GM20431 (cell line): ENCODE measurements around the gene IARS2.
"Not testable (repeated sequence)": the region's sequence is repeated elsewhere in the genome, so short reads cannot be mapped to it uniquely, and the experiment has no call there.

Experiments used
- in situ Hi-C: fragments of 300-500 bp; cut with MseI, MboI; formaldehyde crosslinking; loops from one replicate; pipeline ENCODE4 v1.15.0; 2020; ENCODE audit warnings: low sequenced_read_pairs; ENCODE audit not compliant: unreplicated experiment

The IARS2 gene

GRCh38 chr1:220110473-220110872, 16.5 kb downstream of the IARS2 start:
- in situ Hi-C loops, result not testable (repeated sequence)

- in situ Hi-C loops, result not testable (repeated sequence)
These were observed 18.7 kb downstream of the IARS2 start for GRCh38 chr1:220112600-220112999.

GRCh38 chr1:220113136-220113695, 19.3 kb downstream of the IARS2 start:
- in situ Hi-C loops, result no loop called here

- in situ Hi-C loops, result no loop called here
These were observed 25.1 kb downstream of the IARS2 start for GRCh38 chr1:220119043-220119512.

- in situ Hi-C loops, result no loop called here
These were observed 28.0 kb downstream of the IARS2 start for GRCh38 chr1:220121791-220122530.

GRCh38 chr1:220123066-220123465, 29.1 kb downstream of the IARS2 start:
- in situ Hi-C loops, result no loop called here

- in situ Hi-C loops, result no loop called here
These were observed 30.0 kb downstream of the IARS2 start for GRCh38 chr1:220123889-220124288.

- in situ Hi-C loops, result no loop called here
These were observed 30.6 kb downstream of the IARS2 start for GRCh38 chr1:220124542-220124941.

- in situ Hi-C loops, result no loop called here
These were observed 33.1 kb downstream of the IARS2 start for GRCh38 chr1:220127076-220127475.

GRCh38 chr1:220129479-220130210, 35.7 kb downstream of the IARS2 start:
- in situ Hi-C loops, result no loop called here

GRCh38 chr1:220135755-220136154, 41.8 kb downstream of the IARS2 start:
- in situ Hi-C loops, result no loop called here

- in situ Hi-C loops, result no loop called here
These were observed 43.3 kb downstream of the IARS2 start for GRCh38 chr1:220137019-220137786.

- in situ Hi-C loops, result no loop called here
These were observed 46.0 kb downstream of the IARS2 start for GRCh38 chr1:220139966-220140365.

- in situ Hi-C loops, result no loop called here
These were observed 50.1 kb downstream of the IARS2 start for GRCh38 chr1:220144051-220144450.

- in situ Hi-C loops, result no loop called here
These were observed 55.8 kb downstream of the IARS2 start for GRCh38 chr1:220149742-220150141.

- in situ Hi-C loops, result no loop called here
These were observed 57.5 kb downstream of the IARS2 start for GRCh38 chr1:220151454-220151853.

- in situ Hi-C loops, result no loop called here
These were observed 59.2 kb downstream of the IARS2 start for GRCh38 chr1:220153147-220153546.

- in situ Hi-C loops, result no loop called here
These were observed 62.8 kb downstream of the IARS2 start for GRCh38 chr1:220156620-220157146.

- in situ Hi-C loops, result no loop called here
These were observed 63.8 kb downstream of the IARS2 start for GRCh38 chr1:220157738-220158137.

GRCh38 chr1:220158530-220158929, 64.6 kb downstream of the IARS2 start:
- in situ Hi-C loops, result not testable (repeated sequence)
